GM20431 (cell line): ENCODE data around the gene GNG5.
"Not testable (repeated sequence)": the region's sequence is repeated elsewhere in the genome, so short reads cannot be mapped to it uniquely, and the experiment has no call there.

Experiments
- in situ Hi-C: fragments of 300-500 bp; cut with MseI, MboI; formaldehyde crosslinking; loops from one replicate; pipeline ENCODE4 v1.15.0; 2020; ENCODE audit warnings: low sequenced_read_pairs; ENCODE audit not compliant: unreplicated experiment

Gene GNG5

GRCh38 chr1:84506002-84506728, at the start of gene GNG5, which contains the start of gene SPATA1:
Gene GNG5, minus strand, starts transcription at chr1:84506581. Its CDS starts 490 bp downstream, at chr1:84506091.
Gene SPATA1, plus strand, starts transcription at chr1:84506386. Its CDS starts 9,974 bp downstream, at chr1:84516360.
- in situ Hi-C loops = no loop called here

GRCh38 chr1:84550826-84551225, 44.4 kb upstream of the GNG5 start:
- in situ Hi-C loops = no loop called here

GRCh38 chr1:84541679-84542078, 35.3 kb upstream of the GNG5 start:
- in situ Hi-C loops = no loop called here

- in situ Hi-C loops = no loop called here
These were observed 34.4 kb upstream of the GNG5 start for GRCh38 chr1:84540759-84541158.

- in situ Hi-C loops = no loop called here
These were observed 33.6 kb upstream of the GNG5 start for GRCh38 chr1:84539972-84540371.

- in situ Hi-C loops = no loop called here
These were observed 32.2 kb upstream of the GNG5 start for GRCh38 chr1:84538599-84538998.

GRCh38 chr1:84525779-84526178, 19.4 kb upstream of the GNG5 start:
- in situ Hi-C loops = no loop called here

GRCh38 chr1:84524590-84524989, 18.2 kb upstream of the GNG5 start:
- in situ Hi-C loops = no loop called here

- in situ Hi-C loops = no loop called here
These were observed 4.3 kb upstream of the GNG5 start for GRCh38 chr1:84510668-84511067.

- in situ Hi-C loops = no loop called here
These were observed 3.8 kb upstream of the GNG5 start for GRCh38 chr1:84510165-84510564.

GRCh38 chr1:84509029-84509428, 2.6 kb upstream of the GNG5 start:
- in situ Hi-C loops = no loop called here

GRCh38 chr1:84508510-84508909, 2.1 kb upstream of the GNG5 start:
- in situ Hi-C loops = no loop called here

- in situ Hi-C loops = not testable (repeated sequence)
These were observed 1.5 kb upstream of the GNG5 start for GRCh38 chr1:84507887-84508286.

GRCh38 chr1:84506729-84507453, 510 bp upstream of the GNG5 start:
- in situ Hi-C loops = no loop called here

GRCh38 chr1:84505493-84506001, 834 bp downstream of the GNG5 start:
- in situ Hi-C loops = no loop called here

GRCh38 chr1:84504580-84505492, 1.5 kb downstream of the GNG5 start:
- in situ Hi-C loops = no loop called here

GRCh38 chr1:84502927-84503326, 3.5 kb downstream of the GNG5 start:
- in situ Hi-C loops = no loop called here

GRCh38 chr1:84497631-84498275, 8.6 kb downstream of the GNG5 start:
- in situ Hi-C loops = no loop called here

GRCh38 chr1:84496498-84496897, 9.9 kb downstream of the GNG5 start:
- in situ Hi-C loops = no loop called here

GRCh38 chr1:84493747-84494146, 12.6 kb downstream of the GNG5 start:
- in situ Hi-C loops = no loop called here
